ENCODE data around the gene SFXN3. TPM values are rescaled to one million over a fixed set of nuclear protein-coding genes. Genes with fewer than 3 reads are reported as not detected.

Gene SFXN3
- total RNA-seq, 1 experiment from 2014 or later: 35.2 TPM

GRCh38 chr10:101030496-101031127, 422 bp upstream of the SFXN3 start:
- Histone ChIP-seq H3K9me3 (ENCODE audit: insufficient read depth, low read depth) (no peaks in the 10 kb centered on the region), H4K20me1 (ENCODE audit: insufficient read depth) (no peaks in the 10 kb centered on the region), H3K36me3 (ENCODE audit: low read depth) (no peaks in the 10 kb centered on the region), H2AFZ (0 out of 2 replicates have a peak overlapping the region, but pooled peaks have one; percentile 67), H3K79me2 (ENCODE audit: low read depth) (no peaks in the 10 kb centered on the region), H3K27me3 (ENCODE audit: insufficient read depth, low read depth) (no peaks in the 10 kb centered on the region), H3K4me2 (peak overlapping the region; percentile 98), H3K4me3 (peak overlapping the region; percentile 82), H3K9me2 (ENCODE audit: insufficient read depth) (no peaks in the 10 kb centered on the region), H3K4me1 (replicated peaks; ENCODE audit: insufficient read depth) (peaks cover 15% of the 10 kb centered on the region), H3K27ac (no peak overlapping the region), H3F3A (ENCODE audit: insufficient read depth, low read depth) (peaks cover 16% of the 10 kb centered on the region; the same call in 1 of the 2 replicates)
- TF ChIP-seq CTCF (conservative IDR thresholded peaks at IDR 0.05) (no peak), EZH2 (IDR thresholded peaks at IDR 0.05; ENCODE audit: low read depth) (no peak)
- no TSS peak for BruUV-seq (replicated peaks)
- peak in 1 of 2 experiments; percentile 58 for DNase-seq
- POLR2A ChIA-PET (ENCODE audit: unreplicated experiment): interaction anchor here (0.6 to 0.7 kb wide), 3 partner anchors 19 to 870 kb away, joined by 3 to 6 read pairs (median 5); no protein-coding TSS in a partner anchor
- intact Hi-C loops (cut with micrococcal nuclease; ENCODE audit: unreplicated experiment): loop anchor here (5.0 kb wide), 1 partner anchor 37 kb away; no protein-coding TSS in a partner anchor
- CTCF ChIA-PET: interaction anchor here (0.6 to 0.7 kb wide), 5 partner anchors 10 to 112 kb away, joined by 3 to 17 read pairs (median 4); no protein-coding TSS in a partner anchor

GRCh38 chr10:101031796-101032636, 982 bp downstream of the SFXN3 start:
- Histone ChIP-seq H3K4me2 (peak overlapping the region; percentile 98), H3K4me3 (peak overlapping the region; percentile 82), H3K79me2 (ENCODE audit: low read depth) (no peaks in the 10 kb centered on the region), H3K27ac (peak overlapping the region; percentile 52), H2AFZ (peak overlapping the region; percentile 84), H3K9me3 (ENCODE audit: insufficient read depth, low read depth) (no peaks in the 10 kb centered on the region), H3K4me1 (replicated peaks; ENCODE audit: insufficient read depth) (peaks cover 15% of the 10 kb centered on the region), H3F3A (ENCODE audit: insufficient read depth, low read depth) (peaks cover 16% of the 10 kb centered on the region; the same call in 1 of the 2 replicates), H4K20me1 (ENCODE audit: insufficient read depth) (no peaks in the 10 kb centered on the region), H3K9me2 (ENCODE audit: insufficient read depth) (no peaks in the 10 kb centered on the region), H3K27me3 (ENCODE audit: insufficient read depth, low read depth) (no peaks in the 10 kb centered on the region), H3K36me3 (ENCODE audit: low read depth) (no peaks in the 10 kb centered on the region)
- TSS peak; percentile 55 for BruUV-seq (replicated peaks)
- ChIA-PET POLR2A (ENCODE audit: unreplicated experiment) (interaction anchor here (0.6 to 0.7 kb wide), 2 partner anchors 9 to 11 kb away, joined by 4 to 5 read pairs; no protein-coding TSS in a partner anchor), CTCF (interaction anchor here (0.6 to 0.9 kb wide), 2 partner anchors 14 to 18 kb away, joined by 4 to 5 read pairs; no protein-coding TSS in a partner anchor)
- intact Hi-C loops (cut with micrococcal nuclease; ENCODE audit: unreplicated experiment): loop anchor here (5.0 kb wide), 1 partner anchor 35 kb away; no protein-coding TSS in a partner anchor
- no peak for TF ChIP-seq CTCF (conservative IDR thresholded peaks at IDR 0.05)
- no peak for TF ChIP-seq EZH2 (IDR thresholded peaks at IDR 0.05; ENCODE audit: low read depth)
- peak; percentile 35 to 46 for DNase-seq

GRCh38 chr10:101032637-101033224, 1.7 kb downstream of the SFXN3 start:
- no peaks in the 10 kb centered on the region for H3K9me3 ChIP-seq (ENCODE audit: insufficient read depth, low read depth)
- H4K20me1 ChIP-seq (ENCODE audit: insufficient read depth): no peaks in the 10 kb centered on the region
- TF ChIP-seq EZH2 (IDR thresholded peaks at IDR 0.05; ENCODE audit: low read depth) (no peak), CTCF (conservative IDR thresholded peaks at IDR 0.05) (no peak)
- H3K4me3 ChIP-seq: peak overlapping the region; percentile 82
- H3K36me3 ChIP-seq (ENCODE audit: low read depth): no peaks in the 10 kb centered on the region
- POLR2A ChIA-PET (ENCODE audit: unreplicated experiment): no interaction called here
- CTCF ChIA-PET: no interaction called here
- H3F3A ChIP-seq (ENCODE audit: insufficient read depth, low read depth): peaks cover 16% of the 10 kb centered on the region; the same call in 1 of the 2 replicates
- peak overlapping the region; percentile 98 for H3K4me2 ChIP-seq
- DNase-seq: peak; percentile 61 to 63
- intact Hi-C loops (cut with micrococcal nuclease; ENCODE audit: unreplicated experiment): loop anchor here (5.0 kb wide), 1 partner anchor 35 kb away; no protein-coding TSS in a partner anchor
- no peaks in the 10 kb centered on the region for H3K9me2 ChIP-seq (ENCODE audit: insufficient read depth)
- no peaks in the 10 kb centered on the region for H3K27me3 ChIP-seq (ENCODE audit: insufficient read depth, low read depth)
- no TSS peak for BruUV-seq (replicated peaks)
- peaks cover 15% of the 10 kb centered on the region for H3K4me1 ChIP-seq (replicated peaks; ENCODE audit: insufficient read depth)
- H3K27ac ChIP-seq: peak overlapping the region; percentile 52
- peak overlapping the region; percentile 84 for H2AFZ ChIP-seq
- H3K79me2 ChIP-seq (ENCODE audit: low read depth): no peaks in the 10 kb centered on the region

Measured in PC-9 (cell line).